ENCODE results near the gene FRMD5.

The FRMD5 gene

GRCh38 chr15:44159492-44159891 lies 35.6 kb downstream of the FRMD5 start:
- DNase-seq, result no peak

- no peak for DNase-seq
These were observed 37.0 kb downstream of the FRMD5 start for GRCh38 chr15:44158111-44158510.

- DNase-seq, result no peak
These were observed 37.4 kb downstream of the FRMD5 start for GRCh38 chr15:44157679-44158078.

- DNase-seq, result no peak
These were observed 41.7 kb downstream of the FRMD5 start for GRCh38 chr15:44153352-44153751.

- DNase-seq, result no peak
These were observed 45.8 kb downstream of the FRMD5 start for GRCh38 chr15:44149224-44149623.

- DNase-seq, result no peak
These were observed 46.5 kb downstream of the FRMD5 start for GRCh38 chr15:44148580-44148979.

GRCh38 chr15:44147636-44148035 lies 47.4 kb downstream of the FRMD5 start:
- DNase-seq, result no peak

GRCh38 chr15:44145495-44145894 lies 49.6 kb downstream of the FRMD5 start:
- no peak for DNase-seq

GRCh38 chr15:44144992-44145391 lies 50.1 kb downstream of the FRMD5 start:
- no peak for DNase-seq

- no peak for DNase-seq
These were observed 50.9 kb downstream of the FRMD5 start for GRCh38 chr15:44144184-44144583.

- no peak for DNase-seq
These were observed 57.3 kb downstream of the FRMD5 start for GRCh38 chr15:44137750-44138149.

- DNase-seq, result no peak
These were observed 58.0 kb downstream of the FRMD5 start for GRCh38 chr15:44136991-44137477.

- DNase-seq, result no peak
These were observed 63.0 kb downstream of the FRMD5 start for GRCh38 chr15:44132057-44132456.

GRCh38 chr15:44130778-44131177 lies 64.3 kb downstream of the FRMD5 start:
- DNase-seq, result no peak

GRCh38 chr15:44129911-44130310 lies 65.2 kb downstream of the FRMD5 start:
- no peak for DNase-seq

- DNase-seq, result no peak
These were observed 66.6 kb downstream of the FRMD5 start for GRCh38 chr15:44128443-44128842.

- DNase-seq, result no peak
These were observed 69.2 kb downstream of the FRMD5 start for GRCh38 chr15:44125879-44126278.

GRCh38 chr15:44102675-44103254 lies 92.3 kb downstream of the FRMD5 start:
- DNase-seq, result no peak

GRCh38 chr15:44101944-44102343 lies 93.1 kb downstream of the FRMD5 start:
- no peak for DNase-seq

- no peak for DNase-seq
These were observed 93.8 kb downstream of the FRMD5 start for GRCh38 chr15:44101286-44101685.

- no peak for DNase-seq
These were observed 95.4 kb downstream of the FRMD5 start for GRCh38 chr15:44099671-44100070.

GRCh38 chr15:44097552-44097951 lies 97.5 kb downstream of the FRMD5 start:
- DNase-seq, result no peak

GRCh38 chr15:44096596-44096995 lies 98.5 kb downstream of the FRMD5 start:
- no peak for DNase-seq

GRCh38 chr15:44094781-44095180 lies 100.3 kb downstream of the FRMD5 start:
- no peak for DNase-seq

- DNase-seq, result no peak
These were observed 101.2 kb downstream of the FRMD5 start for GRCh38 chr15:44093836-44094235.

- no peak for DNase-seq
These were observed 102.8 kb downstream of the FRMD5 start for GRCh38 chr15:44092221-44092620.

All from NCI-H1417 treated with DMSO at 0.1 percent for 48 hours (cell line).